NCI-H1436 treated with DMSO at 0.1 percent for 48 hours (cell line): Measurements from ENCODE around the gene TSEN34.

Experiments used
- DNase-seq: peaks from one replicate; lab custom pipeline; 2025; lab: John Stamatoyannopoulos, UW

The TSEN34 gene

DNA sequence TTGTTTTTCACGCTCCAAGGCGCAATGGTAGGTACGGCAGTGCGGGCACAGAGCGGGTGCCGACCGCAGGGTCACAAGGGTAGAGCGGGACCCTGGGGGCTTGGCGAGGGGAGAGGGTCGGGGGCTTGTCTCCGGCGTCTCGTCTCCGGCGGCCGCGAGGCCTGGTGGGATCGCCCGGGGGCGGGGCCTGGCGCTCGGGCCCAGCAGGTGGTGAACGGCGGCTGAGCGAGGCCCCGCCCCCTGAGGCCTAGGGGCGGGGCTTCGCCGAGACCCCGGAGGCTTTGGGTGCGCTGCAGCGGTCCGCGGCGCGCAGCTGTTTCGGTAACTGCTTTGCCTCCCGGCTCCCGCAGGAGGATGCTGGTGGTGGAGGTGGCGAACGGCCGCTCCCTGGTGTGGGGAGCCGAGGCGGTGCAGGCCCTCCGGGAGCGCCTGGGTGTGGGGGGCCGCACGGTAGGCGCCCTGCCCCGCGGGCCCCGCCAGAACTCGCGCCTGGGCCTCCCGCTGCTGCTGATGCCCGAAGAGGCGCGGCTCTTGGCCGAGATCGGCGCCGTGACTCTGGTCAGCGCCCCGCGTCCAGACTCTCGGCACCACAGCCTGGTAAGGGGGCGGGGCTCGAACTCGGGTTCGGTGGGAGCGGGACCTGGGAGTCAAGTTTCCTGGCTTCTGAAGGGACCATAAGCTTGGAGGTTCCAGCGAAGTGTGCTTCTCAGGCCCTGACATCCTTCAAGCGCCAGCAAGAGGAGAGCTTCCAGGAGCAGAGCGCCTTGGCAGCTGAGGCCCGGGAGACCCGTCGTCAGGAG lies at the start of gene TSEN34:
TSS of gene TSEN34 (plus strand) at position 298 of the 800 bp plus-strand sequence. CDS start at position 355, 57 bp downstream.
- peak; percentile 67 for DNase-seq

DNA sequence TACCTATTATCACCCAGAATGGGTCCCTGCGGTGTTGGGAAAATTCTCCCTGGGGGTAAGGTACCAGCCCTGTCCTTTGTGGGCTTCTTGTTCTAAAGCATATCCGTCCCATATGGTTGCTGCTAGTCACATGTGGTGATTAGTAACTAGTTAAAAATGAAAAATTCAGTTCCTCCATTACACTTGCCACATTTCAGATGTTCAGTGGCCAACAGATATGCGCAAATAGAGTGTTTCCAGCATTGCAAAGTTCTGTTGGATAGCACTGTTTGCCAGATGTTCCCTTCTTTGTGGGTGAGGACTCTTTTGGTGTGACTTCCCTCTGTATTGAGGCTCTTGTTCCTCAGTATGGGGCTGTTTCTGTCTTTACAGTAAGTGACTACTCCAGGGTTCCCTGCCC lies 49.8 kb upstream of the TSEN34 start:
- DNase-seq = no peak

DNA sequence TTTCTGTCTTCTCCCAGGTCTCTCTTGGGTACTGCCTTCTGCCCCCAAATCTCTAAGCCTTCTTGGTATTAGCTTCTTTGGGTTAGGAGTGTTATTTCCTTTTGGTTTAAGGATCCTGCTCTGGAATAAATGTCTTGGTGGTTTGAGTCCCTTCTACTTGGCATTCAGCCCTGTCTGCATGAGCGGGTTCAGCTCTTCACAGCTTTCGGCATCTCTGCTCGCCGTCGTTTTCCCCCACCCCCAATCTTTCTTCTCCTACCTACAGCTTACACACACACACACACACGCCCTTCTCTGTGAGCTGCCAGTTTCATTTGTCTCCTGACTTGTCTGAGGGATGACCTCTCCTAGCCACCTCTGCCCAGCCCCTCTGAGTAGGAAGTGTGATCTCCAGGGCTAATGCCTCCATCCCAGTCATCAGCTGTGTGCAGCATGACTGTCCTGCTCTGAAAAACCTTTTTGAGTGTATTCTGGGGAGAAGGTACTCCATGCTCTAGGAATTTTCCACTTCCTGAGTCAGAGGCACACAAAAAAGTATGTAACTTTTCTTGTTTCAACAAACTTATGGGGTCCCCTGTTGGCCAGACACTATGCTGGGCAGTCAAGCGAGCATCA lies 48.8 kb upstream of the TSEN34 start:
- DNase-seq = no peak

DNA sequence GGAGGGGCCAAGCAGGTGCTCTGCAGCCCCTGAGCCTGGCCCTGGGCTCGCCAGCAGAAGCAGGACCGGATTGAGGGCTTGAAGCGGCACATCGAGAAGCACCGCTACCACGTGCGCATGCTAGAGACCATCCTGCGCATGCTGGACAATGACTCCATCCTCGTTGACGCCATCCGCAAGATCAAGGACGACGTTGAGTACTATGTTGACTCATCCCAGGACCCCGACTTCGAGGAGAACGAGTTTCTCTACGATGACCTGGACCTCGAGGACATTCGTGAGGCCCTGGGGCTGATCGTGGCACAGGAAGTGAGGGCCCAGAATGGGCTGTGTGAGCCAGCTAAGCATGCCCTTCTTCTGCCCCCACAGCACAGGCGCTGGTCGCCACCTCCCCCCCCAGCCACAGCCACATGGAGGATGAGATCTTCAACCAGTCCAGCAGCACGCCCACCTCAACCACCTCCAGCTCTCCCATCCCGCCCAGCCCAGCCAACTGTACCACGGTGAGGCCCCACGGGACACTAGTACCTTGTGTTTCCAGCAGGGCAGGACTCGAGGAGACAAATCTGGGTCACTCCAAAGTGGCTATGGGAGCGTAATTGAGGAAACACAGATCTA lies 45.5 kb upstream of the TSEN34 start:
- no peak for DNase-seq

DNA sequence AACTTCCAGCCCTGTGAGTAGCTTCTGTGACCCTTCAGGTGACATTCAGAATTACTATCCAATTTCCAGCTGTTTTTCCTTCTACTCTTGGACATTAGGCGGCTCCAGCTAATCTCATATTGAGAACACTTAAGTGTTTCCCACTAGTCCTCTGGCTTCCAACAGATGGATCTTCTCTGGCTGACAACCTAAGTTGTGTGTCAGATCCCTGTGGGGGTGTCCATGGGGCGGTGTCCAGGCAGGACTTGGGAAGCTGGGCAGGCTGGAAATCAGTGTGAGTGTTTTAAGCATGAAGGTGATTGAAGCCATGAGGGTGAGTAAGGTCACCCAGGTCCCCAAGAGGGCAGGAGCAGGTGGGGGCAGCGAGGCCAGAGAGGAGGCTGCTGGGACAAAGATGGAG lies 43.4 kb upstream of the TSEN34 start:
- no peak for DNase-seq

DNA sequence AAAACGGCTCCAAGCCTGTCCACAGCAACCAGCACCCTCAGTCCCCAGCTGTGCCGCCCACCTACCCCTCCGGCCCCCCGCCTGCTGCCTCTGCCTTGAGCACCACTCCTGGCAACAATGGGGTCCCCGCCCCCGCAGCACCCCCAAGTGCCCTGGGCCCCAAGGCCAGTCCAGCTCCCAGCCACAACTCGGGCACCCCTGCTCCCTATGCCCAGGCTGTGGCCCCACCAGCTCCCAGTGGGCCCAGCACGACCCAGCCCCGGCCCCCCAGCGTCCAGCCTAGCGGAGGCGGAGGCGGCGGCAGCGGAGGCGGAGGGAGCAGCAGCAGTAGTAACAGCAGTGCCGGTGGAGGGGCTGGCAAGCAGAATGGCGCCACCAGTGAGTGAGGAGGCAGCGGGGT lies 43.0 kb upstream of the TSEN34 start:
- DNase-seq = no peak

DNA sequence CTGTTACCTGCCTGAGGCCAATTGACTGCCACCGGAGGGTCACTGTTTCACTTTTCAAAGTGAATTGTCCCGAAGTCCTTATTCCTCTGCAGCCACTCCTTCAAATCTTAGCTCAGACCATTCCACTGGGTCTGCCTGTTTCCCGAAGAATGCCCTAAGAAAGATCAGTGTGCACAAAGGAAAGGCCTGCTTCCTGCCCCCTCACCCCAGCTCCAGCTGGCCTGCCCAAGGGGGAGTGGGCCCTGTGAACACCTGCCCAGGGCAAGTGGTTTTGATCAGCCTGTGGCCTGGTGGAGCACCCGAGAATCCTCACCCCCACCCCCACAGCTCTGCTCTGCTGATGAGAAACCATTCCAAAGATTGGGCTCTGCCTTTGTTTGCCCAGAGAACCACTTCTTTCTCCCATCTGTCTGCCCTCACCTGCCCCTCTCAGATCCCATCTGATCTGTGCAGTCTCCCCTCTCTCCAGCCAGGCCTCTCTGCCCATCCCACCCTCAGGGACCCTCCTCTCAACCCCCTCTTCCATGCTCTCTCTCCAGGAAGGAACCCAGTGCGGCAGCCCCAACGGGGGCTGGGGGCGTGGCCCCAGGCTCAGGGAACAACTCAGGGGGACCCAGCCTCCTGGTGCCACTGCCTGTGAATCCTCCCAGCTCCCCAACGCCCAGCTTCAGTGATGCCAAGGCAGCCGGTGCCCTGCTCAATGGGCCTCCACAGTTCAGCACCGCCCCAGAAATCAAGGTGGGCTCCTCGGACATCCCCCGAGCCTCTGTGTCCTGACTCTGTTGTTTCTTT lies 41.9 kb upstream of the TSEN34 start:
- no peak for DNase-seq

DNA sequence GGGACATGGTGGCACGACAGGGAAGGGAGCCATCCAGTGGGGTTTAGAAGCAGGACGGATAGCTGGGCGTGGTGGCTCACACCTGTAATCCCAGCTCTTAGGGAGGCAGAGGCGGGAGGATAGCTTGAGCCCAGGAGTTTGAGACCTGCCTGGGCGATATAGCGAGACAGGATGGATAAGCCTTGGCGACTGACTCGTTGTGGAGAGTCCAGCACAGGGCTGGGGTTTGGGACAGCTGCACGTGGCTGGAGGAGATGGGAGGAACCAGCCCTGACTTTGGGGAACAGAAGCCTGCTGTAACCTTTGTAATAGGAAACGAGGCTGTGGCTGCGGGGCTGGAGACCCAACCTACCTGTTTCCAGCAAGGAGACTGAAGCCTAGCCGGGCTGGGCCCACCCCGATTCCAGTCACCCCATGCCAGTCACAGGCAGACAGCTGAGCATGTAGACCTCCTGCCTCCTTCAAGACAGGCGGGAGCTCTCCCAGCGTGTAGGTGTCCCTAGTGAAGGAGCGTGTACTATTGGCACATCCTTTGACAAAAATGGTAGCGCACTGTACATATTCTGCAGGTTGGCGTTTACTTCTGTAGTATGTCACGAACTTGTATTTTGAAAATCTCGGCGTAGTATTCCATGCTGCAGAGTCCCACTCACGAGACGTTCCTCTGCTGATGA lies 39.6 kb upstream of the TSEN34 start:
- DNase-seq = no peak

DNA sequence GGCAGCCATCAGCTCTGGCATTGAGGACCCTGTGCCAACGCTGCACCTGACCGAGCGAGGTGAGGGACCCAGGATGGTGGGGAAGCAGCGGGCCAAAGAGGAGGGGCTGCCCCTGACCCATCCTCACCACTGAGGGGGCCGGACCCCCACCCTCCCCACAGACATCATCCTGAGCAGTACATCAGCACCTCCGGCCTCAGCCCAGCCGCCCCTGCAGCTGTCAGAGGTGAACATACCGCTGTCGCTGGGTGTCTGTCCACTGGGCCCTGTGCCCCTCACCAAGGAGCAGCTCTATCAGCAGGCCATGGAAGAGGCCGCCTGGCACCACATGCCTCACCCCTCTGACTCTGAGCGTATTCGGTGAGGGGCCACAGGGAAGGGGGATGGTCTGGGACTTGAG lies 38.8 kb upstream of the TSEN34 start:
- DNase-seq = no peak

DNA sequence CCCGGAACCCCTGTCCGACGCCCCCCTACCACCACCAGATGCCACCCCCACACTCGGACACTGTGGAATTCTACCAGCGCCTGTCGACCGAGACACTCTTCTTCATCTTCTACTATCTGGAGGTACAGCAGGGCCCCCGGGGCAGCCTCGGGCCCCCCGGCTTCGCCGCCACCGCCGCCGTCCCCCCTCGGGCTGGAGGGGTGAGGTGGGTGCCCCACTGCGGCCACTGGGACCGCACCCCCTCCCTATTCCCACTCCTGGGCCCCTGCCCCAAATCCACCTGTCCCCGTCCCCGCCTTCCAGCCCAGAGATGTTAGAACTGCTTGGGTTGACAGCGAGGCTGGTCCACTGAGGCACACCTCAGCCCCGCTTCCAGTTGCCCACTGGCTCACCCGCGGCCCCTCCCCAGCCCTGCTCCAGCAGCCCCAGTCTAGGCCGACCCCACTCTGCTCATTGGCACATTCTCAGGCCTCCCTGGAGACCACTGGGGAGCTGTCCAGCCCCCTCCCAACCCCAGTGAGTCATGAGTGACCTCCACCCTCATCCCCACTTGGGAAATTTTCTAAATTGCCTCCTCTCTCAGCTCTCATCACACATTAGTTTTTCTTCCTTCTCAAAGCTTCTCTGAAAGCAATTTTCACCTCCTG lies 38.1 kb upstream of the TSEN34 start:
- no peak for DNase-seq

DNA sequence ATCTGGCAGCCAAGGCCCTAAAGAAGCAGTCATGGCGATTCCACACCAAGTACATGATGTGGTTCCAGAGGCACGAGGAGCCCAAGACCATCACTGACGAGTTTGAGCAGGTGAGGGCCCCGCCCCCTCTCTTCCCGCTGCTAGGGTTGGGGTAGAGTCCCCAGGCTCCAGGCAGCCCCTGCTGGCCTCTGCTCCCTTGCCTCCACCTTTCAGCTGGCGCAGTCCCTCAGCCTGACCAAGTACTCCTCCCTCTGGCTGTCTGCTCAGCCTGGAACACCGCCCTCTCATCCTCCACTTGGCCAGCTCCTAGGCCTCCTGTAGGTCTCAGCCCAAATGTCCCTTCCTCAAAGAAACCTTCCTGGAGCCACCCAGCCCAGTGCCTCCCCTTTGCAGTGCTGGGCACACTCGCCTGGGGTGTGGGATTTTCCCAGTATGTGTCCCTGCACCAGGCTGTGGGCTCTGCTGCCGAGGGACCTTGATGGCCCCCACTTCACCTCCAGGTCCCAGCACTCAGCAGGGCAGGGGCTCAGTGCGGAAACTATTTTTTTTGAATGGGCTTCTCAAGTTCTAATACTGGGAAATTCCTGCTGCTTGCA lies 37.3 kb upstream of the TSEN34 start:
- DNase-seq = no peak

DNA sequence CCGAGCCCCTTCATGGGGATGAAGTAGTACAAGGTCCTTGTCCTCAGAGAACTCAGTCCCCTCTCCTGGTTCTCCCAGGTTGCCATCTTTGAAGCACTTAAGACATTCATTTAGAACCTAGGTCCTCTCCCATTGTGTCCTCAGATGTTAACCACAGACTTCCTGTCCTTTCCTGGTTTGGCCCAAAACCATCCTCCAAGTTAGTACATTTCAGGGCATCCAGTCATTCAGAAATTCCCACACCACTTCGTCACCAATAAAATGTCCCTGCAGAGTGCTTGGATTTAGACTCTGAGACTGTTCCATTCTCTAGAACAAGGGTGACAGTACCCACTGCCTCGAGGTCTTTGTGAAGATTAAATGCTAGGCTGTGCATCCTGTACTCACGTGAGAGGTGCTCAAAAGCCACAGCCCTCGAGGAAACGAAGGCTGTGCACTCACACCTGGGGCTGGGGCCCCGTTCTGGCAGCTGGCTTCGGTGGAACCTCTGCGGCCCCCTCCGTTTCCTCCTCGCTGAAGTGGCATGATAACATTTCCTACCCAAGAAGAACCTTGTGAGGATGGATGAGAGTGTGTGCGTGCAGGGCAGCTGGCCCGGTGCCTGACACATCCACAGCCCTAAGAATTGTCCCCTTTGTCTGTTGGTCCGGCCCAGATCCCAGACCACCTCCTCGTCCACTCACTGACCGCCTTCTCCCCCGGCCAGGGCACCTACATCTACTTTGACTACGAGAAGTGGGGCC lies 36.3 kb upstream of the TSEN34 start:
- no peak for DNase-seq

DNA sequence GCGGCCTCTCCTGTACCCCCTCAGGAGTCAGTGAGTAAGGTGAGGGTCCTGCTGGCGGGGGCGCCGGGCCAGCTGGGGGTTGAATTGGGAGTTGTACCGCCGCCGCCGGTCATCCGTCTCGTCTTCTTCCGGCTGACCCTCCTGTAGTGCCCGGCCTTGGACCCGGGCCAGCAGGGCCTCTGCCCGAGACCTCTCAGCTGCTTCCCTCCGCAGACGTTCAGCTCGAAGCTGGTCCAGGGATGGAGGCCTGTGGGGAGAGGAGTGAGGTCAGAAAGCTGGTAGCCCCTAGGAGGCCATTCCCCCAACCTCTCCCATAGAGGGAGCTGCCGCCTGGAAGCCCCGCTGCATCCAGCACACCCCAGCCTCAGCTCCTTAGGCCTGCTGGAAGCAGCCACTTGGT lies 35.4 kb upstream of the TSEN34 start:
- no peak for DNase-seq

DNA sequence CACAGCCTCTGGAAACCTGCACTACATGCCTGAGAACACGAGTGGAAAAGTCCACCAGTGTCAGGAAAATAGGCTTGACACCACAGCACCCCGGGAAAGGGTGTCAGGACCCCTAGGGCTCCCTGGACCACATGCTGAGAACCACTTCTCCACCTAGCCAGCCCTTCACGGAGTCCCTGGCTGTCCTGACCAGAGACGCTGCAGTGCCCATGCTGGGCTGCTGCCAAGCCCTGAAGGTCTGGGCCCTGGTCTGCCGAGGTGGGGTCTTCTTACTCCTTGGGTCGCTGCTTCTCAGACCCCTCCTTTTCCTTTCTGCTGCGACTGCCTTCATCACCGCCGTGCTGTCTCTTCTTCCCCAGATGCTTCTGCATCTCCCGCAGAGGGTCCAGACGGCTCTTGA lies 34.6 kb upstream of the TSEN34 start:
- no peak for DNase-seq

DNA sequence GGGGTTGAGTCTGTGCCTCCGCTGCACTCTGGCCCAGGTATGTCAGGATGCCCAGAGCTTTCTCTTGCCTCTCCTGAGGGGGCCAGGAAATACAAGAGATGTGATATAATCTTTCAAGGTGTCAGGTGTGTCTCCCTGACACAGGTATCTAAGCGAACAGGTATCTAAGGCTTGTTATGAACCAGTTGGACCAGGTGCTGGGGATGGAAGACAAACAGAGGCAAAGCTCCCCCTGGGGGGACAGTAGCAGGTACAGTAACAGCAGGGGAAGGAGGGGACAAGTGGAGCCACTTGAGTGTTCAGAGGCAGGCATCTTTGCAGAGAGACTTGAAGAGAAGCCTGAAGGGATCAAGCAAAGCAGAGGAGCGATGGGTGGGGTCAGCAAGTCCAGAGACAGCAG lies 34.2 kb upstream of the TSEN34 start:
- no peak for DNase-seq

DNA sequence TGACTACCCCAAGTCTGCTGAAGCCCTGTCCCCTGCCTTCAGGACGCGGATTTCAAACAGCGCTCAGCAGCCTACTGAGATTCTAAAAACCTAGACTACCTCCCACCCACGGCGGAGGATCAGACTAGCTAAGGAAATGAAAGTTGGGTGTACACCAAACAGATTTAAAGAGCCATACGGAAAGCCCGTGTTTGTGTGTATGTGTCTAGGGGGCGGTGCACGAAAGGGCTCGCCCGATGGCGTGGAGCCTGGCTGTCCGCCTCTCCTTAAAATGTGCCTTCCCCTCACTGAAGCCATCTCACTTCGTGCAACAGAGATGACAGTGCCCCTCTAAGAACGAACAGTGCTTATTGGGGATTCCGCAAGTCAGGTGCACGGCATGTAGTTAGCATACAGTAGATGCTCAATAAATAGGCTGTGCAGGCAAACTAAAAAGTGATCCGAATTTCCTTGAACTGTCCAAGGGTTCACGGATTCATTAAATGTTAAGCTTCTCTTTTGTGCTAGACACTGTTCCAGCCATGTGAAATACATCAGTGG lies 32.2 kb upstream of the TSEN34 start:
- no peak for DNase-seq

DNA sequence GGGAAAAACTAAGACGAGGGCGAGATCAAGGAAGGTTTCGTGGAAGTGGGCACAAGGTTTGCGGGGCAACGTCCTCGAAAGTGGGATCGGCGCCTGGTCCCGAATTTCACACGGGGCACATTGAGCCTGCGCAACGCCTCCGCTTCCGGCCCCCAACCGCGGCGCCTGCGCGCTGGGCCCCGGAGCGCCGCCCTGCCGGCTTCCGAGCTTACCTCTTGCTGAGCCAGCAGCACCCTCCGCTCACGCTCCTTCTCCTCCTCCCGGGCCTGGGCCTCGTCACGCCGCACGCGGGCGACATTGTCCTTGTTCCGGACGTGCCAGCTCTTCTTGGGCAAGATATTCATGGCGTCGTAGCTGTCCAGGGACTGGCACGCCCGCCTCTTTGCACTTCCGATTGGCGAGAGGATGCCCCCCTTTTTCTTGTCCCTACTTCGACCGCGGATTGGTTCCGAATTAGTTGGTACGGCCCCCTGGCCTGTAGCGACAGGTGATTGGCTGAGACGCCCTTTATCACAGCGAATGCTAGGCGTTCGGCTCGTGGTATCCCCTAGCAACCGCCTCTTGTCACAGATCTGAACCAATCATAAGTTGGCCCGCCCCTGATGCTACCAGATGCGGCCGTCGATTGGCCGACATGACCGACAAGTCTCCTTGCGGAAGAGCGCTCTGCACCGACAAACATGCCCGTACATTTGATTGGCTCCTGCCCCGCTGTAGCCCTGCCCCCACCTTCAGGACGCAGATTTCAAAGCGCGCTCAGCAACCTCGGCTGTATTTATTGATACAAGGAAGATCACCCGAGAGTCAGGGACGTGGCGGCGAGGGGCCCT lies 31.5 kb upstream of the TSEN34 start, which contains the start of gene LENG1:
TSS of gene LENG1 (minus strand) at position 370 of the 830 bp plus-strand sequence. CDS start at position 344, 26 bp downstream.
- peak; percentile 100 for DNase-seq

DNA sequence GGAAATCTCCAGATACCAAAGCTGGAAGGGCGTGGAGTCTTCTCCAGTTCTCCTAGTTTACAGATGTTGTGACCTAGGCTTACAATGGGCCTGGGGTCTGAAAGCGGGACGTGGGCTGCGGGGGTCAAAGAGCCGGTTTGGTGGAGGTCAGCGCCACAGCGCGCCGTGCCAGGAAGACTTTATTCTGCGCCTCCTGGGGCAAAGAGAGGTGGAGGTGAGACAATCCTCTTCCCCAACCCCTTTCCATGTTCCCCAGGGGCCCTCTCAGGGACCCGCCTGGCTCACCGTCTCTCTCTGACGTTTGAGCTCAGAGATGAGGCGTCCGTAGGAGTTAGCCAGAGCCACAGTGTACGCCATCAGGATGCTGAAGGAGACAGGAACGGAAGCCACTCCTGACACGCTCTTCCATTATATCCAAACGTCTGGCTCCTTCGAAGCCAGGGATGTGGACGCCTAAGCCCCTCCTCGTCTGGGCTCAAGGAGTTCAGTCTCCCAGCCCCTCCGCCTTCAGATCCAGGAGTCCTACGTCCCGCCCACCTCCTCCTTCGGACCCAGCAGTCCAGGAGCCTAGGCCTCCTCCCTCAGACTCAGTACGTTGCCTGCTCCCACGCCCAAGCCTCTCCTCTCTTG lies 30.8 kb upstream of the TSEN34 start:
- no peak for DNase-seq
